ENCODE measurements around the gene NDUFB7.
"Not testable (repeated sequence)": the region's sequence is repeated elsewhere in the genome, so short reads cannot be mapped to it uniquely, and the experiment has no call there.

The NDUFB7 gene

GRCh38 chr19:14571695-14572490, at the start of gene NDUFB7:
Gene NDUFB7, minus strand, starts transcription at chr19:14572066. Its CDS starts 66 bp downstream, at chr19:14572000.
- peak within 1 kb of the TSS; percentile 96 for H3K4me3 ChIP-seq (ENCODE audit: control insufficient read depth, low read depth, low read length)
- peak; percentile 96 for DNase-seq (ENCODE audit: low read depth)
- peak; percentile 57 for TF ChIP-seq CTCF (conservative IDR thresholded peaks at IDR 0.05; ENCODE audit: control insufficient read depth, insufficient read depth, low read depth, low read length)

GRCh38 chr19:14619404-14619803, 47.5 kb upstream of the NDUFB7 start:
- no peak for DNase-seq (ENCODE audit: low read depth)
- H3K4me3 ChIP-seq (ENCODE audit: control insufficient read depth, low read depth, low read length): no peak overlapping the region
- no peak for TF ChIP-seq CTCF (conservative IDR thresholded peaks at IDR 0.05; ENCODE audit: control insufficient read depth, insufficient read depth, low read depth, low read length)

- TF ChIP-seq CTCF (conservative IDR thresholded peaks at IDR 0.05; ENCODE audit: control insufficient read depth, insufficient read depth, low read depth, low read length): no peak
- no peak for DNase-seq (ENCODE audit: low read depth)
These were observed 44.5 kb upstream of the NDUFB7 start for GRCh38 chr19:14616407-14616806.

GRCh38 chr19:14615623-14616022, 43.8 kb upstream of the NDUFB7 start:
- no peak overlapping the region for H3K4me3 ChIP-seq (ENCODE audit: control insufficient read depth, low read depth, low read length)
- TF ChIP-seq CTCF (conservative IDR thresholded peaks at IDR 0.05; ENCODE audit: control insufficient read depth, insufficient read depth, low read depth, low read length): no peak
- DNase-seq (ENCODE audit: low read depth): no peak

More at GRCh38 chr19:14616407-14616806, 44.5 kb upstream of the NDUFB7 start:
- no peak overlapping the region for H3K4me3 ChIP-seq (ENCODE audit: control insufficient read depth, low read depth, low read length)

- DNase-seq (ENCODE audit: low read depth): no peak
- no peak overlapping the region for H3K4me3 ChIP-seq (ENCODE audit: control insufficient read depth, low read depth, low read length)
- TF ChIP-seq CTCF (conservative IDR thresholded peaks at IDR 0.05; ENCODE audit: control insufficient read depth, insufficient read depth, low read depth, low read length): no peak
These were observed 42.2 kb upstream of the NDUFB7 start for GRCh38 chr19:14614099-14614412.

- not testable (repeated sequence) for H3K4me3 ChIP-seq (ENCODE audit: control insufficient read depth, low read depth, low read length)
These were observed 41.7 kb upstream of the NDUFB7 start for GRCh38 chr19:14613399-14614098.

GRCh38 chr19:14612657-14613056, 40.8 kb upstream of the NDUFB7 start:
- TF ChIP-seq CTCF (conservative IDR thresholded peaks at IDR 0.05; ENCODE audit: control insufficient read depth, insufficient read depth, low read depth, low read length): no peak
- no peak for DNase-seq (ENCODE audit: low read depth)

More at GRCh38 chr19:14613399-14614098, 41.7 kb upstream of the NDUFB7 start:
- DNase-seq (ENCODE audit: low read depth): not testable (repeated sequence)

GRCh38 chr19:14612242-14612641, 40.4 kb upstream of the NDUFB7 start:
- not testable (repeated sequence) for DNase-seq (ENCODE audit: low read depth); H3K4me3 ChIP-seq (ENCODE audit: control insufficient read depth, low read depth, low read length)

More at GRCh38 chr19:14612657-14613056, 40.8 kb upstream of the NDUFB7 start:
- no peak overlapping the region for H3K4me3 ChIP-seq (ENCODE audit: control insufficient read depth, low read depth, low read length)

All from fibroblast of mammary gland (primary cell).